CD1c-positive myeloid dendritic cell (primary cell): ENCODE results near the gene ADGRD2.
A peak's percentile ranks its signal among the peaks of the same experiment; 100 is the strongest.

Experiments
- DNase-seq: peaks from one replicate; pipeline ENCODE4 v3.0.0-alpha.2; 2016; ENCODE audit errors: extremely low spot score

Gene ADGRD2

DNA sequence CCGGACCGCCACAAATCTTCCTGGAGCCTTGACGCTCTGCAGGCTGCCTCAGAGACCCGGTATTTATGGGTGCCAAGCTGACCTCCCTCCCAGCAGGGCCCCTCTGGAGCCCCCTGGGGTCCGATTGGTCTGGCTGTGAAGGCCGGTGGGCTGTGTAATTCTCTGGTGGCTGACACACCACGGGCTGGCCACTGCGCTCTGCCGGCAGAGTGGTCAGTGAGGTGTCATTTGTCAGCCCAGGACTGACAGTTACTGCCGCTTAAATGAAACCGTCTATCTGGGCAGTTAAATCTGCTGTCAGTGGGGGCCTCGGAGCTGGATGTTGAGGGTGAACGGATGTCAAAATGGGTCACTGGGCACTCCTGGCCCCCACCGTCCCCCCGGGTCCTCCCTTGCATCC is 46.2 kb downstream of the ADGRD2 start:
- DNase-seq, result no peak

DNA sequence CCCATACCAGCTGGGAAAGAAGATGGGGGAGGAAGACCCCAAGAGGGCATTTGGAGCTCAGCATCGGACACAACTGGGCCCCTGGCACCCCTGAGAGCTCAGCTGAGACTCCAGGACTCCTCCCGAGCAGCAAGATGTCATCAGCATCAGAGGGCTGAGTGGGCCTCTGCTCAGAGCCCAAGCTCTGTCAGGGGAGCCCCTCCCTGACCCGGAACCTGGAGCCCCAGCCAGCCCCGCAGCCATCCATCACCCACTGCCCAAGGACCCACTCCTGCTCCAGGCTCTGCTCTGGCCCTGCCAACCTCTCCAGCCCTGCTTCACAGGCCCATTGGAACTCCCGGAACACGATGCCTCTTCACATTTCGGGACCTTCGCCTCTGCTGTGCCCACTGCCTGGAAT is 47.2 kb downstream of the ADGRD2 start:
- no peak for DNase-seq

DNA sequence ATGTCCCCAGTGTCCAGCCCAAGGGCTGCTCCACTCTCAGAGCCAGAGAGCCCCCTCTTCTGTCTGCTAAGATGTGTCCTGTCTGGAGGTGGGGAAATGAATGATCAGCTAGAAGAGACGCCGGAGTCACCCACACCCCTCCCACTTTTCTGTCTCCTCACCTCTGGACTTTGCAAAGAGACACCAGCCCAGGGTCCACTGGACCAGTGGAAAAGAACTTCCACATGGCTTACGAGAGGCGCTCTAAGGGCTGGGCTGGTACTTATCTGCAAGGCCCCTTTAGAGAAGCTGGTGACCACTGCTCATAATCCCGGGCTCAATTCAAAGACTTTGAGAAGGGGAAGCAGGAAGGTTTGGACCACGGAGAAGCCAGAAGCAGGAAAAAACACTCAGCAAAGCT is 47.8 kb downstream of the ADGRD2 start:
- DNase-seq, result no peak

DNA sequence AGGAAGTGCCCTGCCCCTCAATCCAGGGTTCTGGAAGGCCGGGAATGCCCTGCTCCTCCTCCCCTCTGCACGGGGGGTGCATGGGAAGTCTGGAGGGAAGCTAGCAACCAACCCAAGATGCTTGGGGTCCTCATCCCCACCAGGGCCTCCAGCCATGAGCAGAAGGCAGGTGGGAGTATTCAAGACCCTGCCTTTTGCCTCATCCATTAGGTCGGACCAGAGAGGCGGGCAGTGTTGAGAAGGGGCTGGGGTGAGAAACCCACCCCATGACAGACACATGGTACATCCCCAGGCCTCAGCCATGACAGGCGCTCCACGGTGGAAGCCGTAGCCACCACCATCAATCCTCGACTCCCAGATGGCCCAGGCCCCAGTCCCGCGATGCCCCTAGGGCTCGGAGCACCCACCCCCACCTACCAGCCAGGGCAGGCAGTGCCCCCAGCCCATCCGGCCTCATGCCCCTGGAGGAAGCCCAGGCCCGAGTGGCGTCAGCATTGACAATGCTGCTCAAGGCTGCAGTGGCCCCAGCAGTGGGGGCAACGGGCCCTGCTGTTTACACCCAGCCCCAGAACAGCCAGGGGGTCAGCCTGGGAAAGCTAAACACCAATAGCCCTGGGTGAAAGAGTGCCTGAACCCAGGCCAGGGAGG is 48.4 kb downstream of the ADGRD2 start:
- no peak for DNase-seq

DNA sequence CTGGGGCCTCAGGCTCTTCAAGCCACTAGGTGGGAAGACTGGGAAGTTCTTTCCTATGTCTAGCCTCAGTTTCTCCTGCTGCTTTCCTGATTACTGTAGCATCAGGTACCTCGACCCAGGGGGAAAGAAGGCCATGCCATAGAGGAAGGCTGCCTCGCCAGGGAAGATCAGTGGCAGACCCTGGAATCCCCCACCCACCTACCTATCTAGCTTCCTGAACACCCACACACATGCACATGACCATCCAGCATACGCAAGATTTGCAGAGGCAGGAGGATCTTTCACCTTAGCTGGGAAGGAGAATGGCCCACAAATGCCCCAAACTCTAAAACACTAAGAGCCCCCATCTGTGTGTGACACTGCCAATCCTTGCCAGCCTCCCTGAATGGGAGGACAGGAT is 49.0 kb downstream of the ADGRD2 start:
- peak; percentile 9 for DNase-seq

DNA sequence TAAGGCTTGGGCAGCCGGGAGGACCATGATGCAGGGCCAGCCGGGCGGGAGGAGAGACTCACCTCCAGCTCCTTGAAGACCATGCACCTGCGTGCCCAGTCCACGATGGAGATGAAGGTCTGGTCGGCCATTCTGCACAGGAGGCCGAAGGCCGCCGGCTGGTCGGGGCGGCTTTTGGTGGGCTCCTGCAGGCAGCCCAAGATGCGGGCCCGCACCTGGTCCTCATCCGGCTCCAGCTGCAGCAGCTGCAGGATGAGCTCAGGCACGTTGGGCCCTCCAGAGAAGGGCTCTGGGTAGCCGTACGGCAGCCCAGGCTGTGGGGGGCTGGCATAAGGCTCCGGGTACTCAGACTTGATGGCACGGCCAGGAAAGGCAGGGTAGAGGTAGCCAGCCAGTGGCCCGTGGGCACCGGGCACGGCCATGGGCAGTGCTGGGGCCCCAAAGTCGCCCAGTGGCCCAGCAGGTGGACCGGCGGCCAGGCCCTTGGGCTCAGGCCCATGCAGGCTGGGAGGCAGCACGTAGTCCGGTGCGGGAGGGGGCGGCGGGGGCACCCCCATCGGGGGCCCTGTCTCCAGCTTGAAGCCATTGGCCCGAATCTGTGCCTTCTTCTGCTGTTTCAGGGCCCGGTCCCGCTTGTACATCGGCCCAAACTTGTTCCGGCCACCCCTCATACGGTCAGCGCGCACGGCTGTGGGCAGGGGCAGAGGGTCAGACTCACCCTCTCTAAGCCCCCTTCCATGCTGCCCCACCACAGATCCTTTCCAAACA is 50.0 kb downstream of the ADGRD2 start:
- DNase-seq, result no peak

DNA sequence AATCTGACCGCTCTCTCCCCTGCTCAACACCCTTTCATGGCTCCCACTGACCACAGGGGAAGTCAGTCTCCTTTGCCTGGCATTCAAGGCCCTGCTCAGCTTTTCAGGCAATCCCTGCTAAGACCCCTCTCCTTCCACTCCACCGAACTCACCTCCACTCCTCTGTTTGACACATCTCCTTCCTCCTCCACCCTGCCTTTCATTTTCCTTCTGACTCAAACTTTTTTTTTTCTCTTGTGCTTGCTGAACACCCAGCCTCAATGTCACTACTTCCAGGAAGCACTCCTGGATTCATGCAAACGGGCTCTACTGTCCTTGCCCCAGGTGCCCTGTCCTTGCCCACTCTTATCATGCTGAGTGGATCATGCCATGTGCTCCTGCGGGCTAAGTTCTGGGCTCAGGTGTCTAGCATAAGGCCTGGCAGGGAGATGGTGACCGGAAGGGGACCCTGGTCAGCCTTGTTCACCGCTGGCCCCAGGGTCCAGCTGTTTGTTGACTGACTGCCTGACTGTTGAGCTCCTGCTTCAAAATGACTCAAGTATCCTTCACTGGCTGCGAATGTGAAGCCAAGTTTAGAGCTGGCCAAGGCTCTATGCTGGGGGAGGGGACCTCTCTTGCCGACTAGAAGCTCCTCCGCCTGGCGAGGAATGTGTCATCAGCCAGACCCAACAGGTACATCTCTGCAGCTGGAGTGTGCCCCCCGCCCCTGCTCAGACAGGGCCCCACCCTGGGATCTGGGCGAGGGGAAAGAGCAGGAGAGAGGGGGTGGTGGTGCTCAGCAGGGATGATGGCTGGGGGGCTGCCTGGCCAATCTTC is 50.8 kb downstream of the ADGRD2 start:
- no peak for DNase-seq

DNA sequence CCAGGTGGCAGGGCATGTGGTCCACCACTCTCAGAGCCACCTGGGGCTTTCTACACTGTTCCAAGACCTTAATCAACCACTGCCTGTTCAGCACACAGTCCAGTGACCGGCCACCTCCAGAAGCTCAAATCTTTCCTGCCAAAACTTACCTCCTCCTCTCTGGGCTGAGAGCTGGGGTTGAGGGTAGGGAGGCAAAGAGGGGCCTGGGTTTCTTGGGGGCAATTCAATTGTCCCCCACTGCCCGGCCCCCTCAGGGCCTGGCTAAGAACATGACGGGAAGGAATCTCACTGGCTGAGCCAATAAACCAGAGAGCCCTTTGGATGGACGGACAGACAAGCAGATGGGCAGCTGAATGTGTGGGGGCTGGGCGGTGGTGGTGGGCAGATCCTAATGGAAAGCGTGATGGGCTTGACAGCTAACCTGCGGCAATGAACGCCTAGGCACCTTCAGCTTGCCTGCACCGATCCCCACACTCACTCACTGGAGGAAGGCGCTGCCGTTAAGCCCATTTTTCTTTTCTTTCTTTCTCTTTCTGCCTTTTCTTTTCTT is 51.6 kb downstream of the ADGRD2 start:
- no peak for DNase-seq

DNA sequence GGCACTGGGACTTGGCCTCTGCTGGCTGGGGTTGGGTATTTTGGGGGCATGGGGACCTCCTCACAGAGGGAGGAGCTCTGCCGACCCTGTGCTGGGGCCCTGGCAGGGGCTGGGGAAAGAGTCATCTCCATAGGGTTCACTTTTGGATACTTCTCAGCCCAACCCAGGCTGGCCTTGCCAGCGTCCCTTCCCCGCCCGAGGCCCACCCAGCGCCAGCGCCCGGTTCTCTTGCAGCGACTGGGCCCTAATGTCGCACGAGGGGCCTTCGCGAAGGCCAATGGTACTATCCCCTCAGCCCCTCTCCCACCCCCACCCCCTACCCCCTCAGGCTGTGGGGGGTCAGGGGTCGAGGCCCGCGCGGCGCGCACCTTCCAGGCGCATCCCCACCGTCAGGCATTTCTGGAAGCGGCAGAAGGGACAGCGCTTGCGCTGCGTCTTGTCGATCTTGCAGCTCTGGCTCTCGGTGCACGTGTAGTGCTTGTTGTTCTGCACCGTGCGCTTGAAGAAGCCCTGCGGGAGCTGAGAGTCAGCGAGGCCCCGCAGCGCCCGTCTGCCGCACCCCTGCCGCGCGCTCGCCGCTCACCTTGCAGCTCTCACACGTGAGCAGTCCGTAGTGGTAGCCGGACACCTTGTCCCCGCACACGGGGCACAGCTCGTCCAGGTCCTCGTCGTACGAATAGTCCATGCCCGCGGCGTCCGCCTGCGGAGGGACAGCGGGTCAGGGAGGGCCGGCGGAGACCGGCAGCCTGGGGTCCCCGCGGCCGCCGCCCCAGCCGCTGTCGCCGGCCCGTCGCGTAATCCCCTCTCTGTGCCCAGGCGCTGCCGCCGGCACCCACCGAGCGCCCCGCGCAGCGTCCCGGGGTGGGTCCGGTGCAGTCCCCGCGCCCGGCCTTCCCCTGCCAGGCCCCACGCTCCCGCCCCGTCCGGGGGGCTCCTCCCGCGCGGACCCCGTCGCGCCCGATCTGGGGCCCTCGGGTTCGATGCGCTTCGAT is 52.8 kb downstream of the ADGRD2 start:
- DNase-seq, result no peak

DNA sequence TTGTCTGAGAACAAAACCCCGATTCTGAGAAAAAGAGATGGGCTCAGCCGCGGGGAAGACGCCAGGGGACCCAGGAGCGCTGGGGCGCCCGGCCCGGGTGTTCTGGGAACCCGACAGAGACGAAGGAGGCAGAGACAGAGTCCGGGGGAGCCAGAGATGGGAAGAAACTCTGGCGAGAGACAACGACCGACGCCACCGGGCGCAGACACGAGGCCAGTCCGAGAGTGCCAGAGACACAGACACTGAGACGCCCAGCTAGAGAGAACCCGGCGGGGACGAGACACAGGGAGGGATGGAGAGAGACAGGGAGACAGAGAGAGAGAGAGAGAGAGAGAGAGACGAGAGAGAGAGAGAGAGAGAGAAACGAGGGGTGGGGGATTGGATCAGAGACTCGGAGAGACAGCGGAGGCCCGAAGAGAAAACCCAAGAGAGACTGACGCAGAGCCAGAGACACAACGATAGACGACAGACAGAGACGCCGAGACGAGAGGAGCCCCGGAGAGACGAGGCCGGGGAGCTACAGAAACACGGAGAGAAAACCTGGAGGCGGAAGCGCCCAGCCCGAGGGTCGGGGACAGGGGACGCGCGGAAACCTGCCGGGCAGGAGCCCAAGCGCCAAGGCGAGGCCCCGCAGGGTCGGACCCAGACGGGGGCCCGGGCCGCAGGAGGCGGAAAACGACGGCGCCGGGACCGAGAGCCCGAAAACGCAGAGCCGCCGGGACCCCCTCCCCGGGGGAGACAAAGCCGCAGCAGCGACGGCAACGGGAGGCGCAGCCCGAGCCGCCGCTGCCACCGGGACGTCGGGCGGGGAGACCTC is 53.7 kb downstream of the ADGRD2 start:
- no peak for DNase-seq

DNA sequence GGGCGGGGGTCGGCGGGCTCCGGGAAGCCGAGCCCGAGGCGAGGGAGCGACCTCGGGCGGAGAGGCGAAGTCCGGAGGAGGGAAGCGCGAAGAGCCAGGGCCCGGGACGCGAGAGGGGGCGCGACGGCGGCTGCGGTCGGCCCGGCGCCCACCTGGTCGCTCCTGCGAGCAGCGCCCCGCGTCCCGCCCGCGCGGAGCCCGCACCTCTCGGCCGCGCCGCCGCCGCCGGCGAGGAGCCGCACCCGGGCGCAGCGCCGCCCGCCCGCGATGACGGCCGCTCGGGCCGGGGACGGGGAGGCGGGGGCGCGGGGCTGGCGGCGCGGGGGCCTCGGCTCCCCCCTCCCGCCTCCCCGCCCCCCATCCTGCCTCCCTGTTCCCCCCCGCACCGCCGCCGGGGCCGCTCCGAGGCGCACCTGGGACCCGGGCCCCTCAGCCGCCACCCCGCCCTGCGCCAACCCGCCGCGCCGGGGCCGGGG is 54.3 kb downstream of the ADGRD2 start:
- no peak for DNase-seq

DNA sequence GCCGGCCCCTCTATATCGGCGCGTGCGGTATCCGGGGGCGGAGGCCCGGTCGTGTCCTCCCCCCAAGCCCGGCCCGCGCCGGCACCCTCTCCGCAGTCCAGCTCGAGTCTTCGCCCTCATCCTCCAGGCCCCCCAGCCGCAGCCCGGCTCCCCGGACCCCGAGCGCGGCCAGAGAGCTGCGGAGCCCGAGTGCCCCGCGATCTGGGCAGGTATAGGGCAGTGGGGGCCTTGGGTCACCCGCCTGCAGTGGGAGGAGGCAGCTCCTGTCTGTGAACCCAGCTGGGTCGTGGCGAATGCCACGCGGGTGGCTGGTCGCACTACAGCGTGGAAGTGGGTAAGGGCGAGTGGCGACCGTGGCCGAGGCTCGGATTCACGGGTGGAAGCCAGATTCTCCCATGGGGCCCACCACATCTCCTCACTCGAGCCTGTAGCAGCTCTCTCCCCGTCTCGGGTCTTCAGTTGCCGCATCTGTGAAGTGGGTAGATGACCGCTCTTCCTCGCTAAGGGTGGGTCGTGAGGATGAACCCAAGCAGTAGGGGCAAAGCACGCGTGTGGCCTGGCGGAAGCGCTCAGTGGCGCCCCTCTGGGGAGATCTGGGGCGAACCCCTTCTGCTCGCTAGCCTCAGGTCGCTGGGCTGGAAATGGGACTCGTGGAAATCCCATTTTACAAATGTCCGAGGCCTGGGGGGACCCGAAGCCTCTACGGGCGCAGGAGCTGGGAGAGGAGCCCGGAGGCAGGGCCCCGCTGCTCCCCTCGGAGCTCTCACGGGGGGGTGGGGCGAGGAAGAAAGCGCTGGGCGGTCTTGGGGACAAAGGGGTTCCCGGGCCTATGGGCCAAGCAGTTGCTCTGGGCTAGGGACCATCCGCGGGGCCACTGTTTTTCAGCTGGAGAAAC is 55.0 kb downstream of the ADGRD2 start:
- DNase-seq, result no peak

DNA sequence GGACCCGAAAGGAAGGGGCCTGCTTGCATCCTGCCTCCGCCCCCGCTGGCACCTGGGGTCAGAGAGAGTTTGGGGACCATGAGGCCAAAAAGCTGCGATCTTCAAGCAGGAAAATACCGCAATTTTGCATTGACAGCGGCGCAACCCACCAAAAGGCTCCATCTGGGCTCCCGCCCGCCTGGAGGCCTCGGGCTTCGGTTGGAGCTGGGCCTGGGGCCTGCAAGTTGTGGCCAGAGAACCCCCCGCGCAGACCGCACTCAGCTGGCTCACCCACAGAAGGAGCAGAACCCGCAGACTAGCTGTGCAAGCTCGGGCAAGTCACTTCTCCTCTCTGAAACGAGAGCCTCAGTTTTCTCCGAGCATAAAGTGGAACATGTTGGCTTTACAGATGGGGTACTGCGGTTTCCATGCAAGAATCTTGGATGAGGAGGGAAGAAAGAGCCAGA is 55.7 kb downstream of the ADGRD2 start:
- no peak for DNase-seq

DNA sequence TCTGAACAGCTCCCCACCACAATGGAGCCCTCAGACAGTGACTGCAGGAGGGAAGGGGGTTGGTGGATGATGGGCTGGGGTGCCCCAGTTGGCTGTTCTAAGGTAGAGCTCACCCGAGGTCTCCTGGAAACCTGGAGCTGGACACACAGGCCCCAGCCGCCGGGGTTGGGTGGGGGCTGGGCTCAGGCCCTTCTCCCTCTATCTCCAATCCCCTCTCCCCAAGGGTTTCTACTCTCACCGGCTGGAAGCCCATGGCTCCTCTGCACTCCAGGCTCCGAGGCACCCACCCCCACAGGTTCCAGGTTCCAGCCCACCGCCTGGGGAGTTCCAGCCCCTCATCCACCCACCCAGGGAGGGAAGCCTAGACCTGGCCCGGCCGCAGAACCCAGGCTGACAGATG is 56.2 kb downstream of the ADGRD2 start:
- no peak for DNase-seq

DNA sequence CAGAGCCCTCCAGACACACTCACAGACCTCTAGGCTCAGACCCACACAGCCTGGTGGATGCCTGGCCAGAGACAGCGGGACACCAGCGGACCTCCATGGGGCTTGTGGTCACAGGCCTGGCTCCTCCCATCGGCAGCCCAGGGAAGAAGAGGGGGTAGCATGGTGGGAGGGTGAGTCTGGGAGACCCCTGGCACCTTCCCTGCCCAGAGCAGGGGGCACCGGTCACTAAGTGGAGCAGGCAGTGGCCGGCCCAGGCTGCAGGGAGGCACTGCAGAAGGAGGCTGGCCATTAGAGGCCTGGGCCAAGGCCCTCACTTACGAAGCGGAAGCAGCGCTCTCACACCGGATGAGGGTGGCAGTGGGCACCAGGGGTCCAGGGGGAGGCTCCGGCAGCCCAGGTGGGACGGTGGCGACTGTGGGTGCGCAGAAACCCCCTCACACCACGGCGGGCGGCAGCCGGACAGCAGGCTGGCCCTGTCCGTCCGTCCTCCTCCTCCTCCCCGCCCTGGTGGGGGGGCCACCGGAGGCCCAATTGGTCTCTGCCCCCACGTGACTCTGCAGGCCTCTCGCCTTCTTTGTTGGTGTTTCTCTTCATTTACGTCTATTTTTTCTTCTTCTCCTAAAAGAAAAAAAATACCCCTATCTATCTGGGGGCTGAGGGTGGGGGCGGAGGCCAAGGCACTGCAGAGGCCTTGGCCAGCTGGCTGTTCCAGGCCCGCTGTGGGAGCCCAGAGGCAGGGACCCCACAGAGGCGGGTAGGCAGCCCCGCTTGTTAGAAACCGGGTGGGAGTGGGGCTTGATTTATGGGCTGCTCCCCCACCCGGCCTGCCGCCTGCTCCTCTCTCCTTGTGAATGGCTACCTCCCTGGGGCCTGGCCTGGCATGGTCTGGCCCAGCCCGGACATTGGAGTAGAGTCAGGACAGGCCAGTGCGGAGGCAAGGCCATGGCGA is 57.0 kb downstream of the ADGRD2 start, which contains the start of gene NR5A1:
NR5A1 (minus strand) TSS at position 469 of the 949 bp plus-strand sequence. CDS start 4,004 bp downstream, outside the sequence.
- no peak for DNase-seq

DNA sequence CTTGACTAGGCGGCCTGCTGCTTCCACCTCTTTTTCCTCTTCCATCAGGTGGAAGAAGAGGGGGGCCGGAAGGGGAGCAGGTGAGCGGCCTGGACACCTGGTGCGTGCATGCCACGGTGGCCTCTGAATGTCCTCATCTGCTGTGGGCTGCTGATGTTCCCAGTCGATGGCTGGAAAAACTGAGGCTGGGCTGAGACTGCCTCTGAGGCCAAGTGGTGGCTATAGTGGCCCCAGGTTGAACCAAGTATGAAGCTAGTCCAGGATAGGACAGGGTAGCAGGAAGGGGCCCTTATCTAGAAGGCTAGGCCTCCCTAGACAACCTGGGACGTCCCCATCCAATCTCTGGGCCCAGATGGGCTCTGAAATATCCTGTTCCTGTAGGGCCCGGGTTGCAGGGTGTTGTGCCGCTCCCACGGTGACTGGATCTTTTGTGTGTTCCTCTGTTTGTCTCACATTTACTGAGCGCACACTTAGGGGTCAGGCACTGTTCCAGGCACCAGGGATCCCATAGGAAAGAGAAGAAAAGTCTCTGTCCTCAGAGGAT is 57.7 kb downstream of the ADGRD2 start:
- no peak for DNase-seq

DNA sequence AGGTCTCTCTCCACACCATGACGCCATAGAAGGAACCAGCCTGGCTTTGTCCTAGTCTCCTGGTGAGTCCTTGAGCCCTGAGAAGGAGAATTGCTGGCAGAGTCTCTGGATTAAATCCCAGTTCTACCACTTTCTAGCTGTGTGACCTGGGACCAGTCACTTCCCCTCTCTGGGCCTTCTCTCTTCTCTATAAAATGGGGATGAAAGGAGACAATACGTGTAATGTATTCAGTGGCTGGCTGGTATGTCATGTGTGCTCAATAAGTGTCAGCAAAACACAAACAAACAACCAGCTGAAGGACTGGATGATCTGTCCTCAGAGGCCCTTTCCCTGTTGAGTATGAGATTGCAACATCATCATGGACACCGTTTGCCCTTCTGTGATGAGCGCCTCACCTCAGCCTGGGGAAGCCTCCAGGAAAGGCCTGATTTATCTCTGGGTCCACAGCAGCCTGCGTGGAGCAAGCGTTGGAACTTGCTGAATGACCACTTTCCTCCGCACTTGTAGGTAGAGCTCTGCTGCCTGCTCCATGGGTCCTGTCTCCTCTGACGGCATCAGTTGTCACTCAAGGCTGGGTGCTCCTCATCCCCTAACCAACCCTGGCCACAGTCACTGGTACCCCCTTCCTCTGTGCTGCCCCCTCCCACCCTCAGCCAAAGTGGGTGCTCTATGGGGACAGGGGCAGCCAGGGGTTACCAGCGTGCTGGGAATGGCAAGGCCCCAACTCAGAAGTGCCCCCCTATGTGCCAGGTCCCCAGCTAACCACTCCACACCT is 60.6 kb downstream of the ADGRD2 start:
- DNase-seq, result no peak
